CD14-positive monocyte (primary cell): ENCODE measurements around the gene RUBCN. TPM values are rescaled to one million over a fixed set of nuclear protein-coding genes. Genes with fewer than 3 reads are reported as not detected.

Experiments
- DNase-seq, 3 donors: peaks; one replicate each; pipeline ENCODE4 v3.0.0-alpha.2; 2011 to 2022
- H2AFZ ChIP-seq: 2 replicates; pipeline ENCODE4 v1.6.0; 2012; ENCODE audit warnings: mild to moderate bottlenecking, low read depth, low read length, inconsistent platforms; ENCODE audit not compliant: insufficient read depth, poor library complexity, severe bottlenecking
- H3K27ac ChIP-seq, 2 donors: 1 replicate in 1 of 2; 2 replicates in 1 of 2; pipeline ENCODE4 v1.5.1; 2012 to 2013; ENCODE audit warnings: low read length in 2 of 2, control low read depth in 1 of 2, inconsistent platforms in 1 of 2, low read depth in 1 of 2, mild to moderate bottlenecking in 1 of 2
- H3K27me3 ChIP-seq, 2 donors: one replicate each; pipeline versions ENCODE4 v1.6.0 to v1.6.1; 2011 to 2013; ENCODE audit warnings: low read length in 2 of 2; ENCODE audit not compliant: control insufficient read depth in 2 of 2, insufficient read depth in 2 of 2
- H3K36me3 ChIP-seq, 2 donors: replicated peaks in 1 of 2; 1 replicate in 1 of 2; 2 replicates in 1 of 2; pipeline versions ENCODE4 v1.5.1 to v1.6.1; 2012 to 2013; ENCODE audit warnings: low read length in 2 of 2, control low read depth in 1 of 2, inconsistent platforms in 1 of 2, mild to moderate bottlenecking in 1 of 2; ENCODE audit not compliant: insufficient read depth in 2 of 2, control insufficient read depth in 1 of 2
- H3K4me1 ChIP-seq, 2 donors: 1 replicate in 1 of 2; 2 replicates in 1 of 2; pipeline versions ENCODE4 v1.5.1 to v1.6.1; 2012 to 2013; ENCODE audit warnings: low read length in 2 of 2, control low read depth in 1 of 2, inconsistent platforms in 1 of 2, mild to moderate bottlenecking in 1 of 2, moderate library complexity in 1 of 2; ENCODE audit not compliant: insufficient read depth in 2 of 2, control insufficient read depth in 1 of 2
- H3K4me2 ChIP-seq: replicated peaks from 2 replicates; pipeline ENCODE3; 2012; ENCODE audit warnings: low read length, moderate library complexity, mild to moderate bottlenecking; ENCODE audit not compliant: poor library complexity, severe bottlenecking; ENCODE audit errors: extremely low read depth
- H3K4me3 ChIP-seq, 3 experiments: fragments of 200-600 bp in 1 of 3; sonication (generic) in 1 of 3; replicated peaks in 1 of 3; 1 replicate in 2 of 3; 2 replicates in 1 of 3; pipeline ENCODE4 v1.5.1; 2011 to 2013; ENCODE audit warnings: low read length in 3 of 3, mild to moderate bottlenecking in 3 of 3, control low read depth in 2 of 3, low read depth in 2 of 3, inconsistent platforms in 1 of 3, moderate library complexity in 1 of 3
- H3K79me2 ChIP-seq: 2 replicates; pipeline ENCODE4 v1.6.0; 2012; ENCODE audit warnings: mild to moderate bottlenecking, control low read depth, inconsistent platforms, low read length, moderate library complexity; ENCODE audit not compliant: insufficient read depth
- H3K9ac ChIP-seq: 2 replicates; pipeline ENCODE4 v1.6.0; 2017; ENCODE audit warnings: low read length, mild to moderate bottlenecking; ENCODE audit not compliant: insufficient read depth, poor library complexity, severe bottlenecking
- H3K9me3 ChIP-seq, 2 donors: replicated peaks in 1 of 2; 1 replicate in 1 of 2; 2 replicates in 1 of 2; pipeline versions ENCODE4 v1.5.1 to v1.6.1; 2012 to 2013; ENCODE audit warnings: low read length in 2 of 2, control low read depth in 1 of 2; ENCODE audit not compliant: control insufficient read depth in 1 of 2, insufficient read depth in 1 of 2
- H4K20me1 ChIP-seq: 2 replicates; pipeline ENCODE4 v1.6.0; 2012; ENCODE audit warnings: mild to moderate bottlenecking, low read length, control low read depth, moderate library complexity; ENCODE audit not compliant: insufficient read depth
- H3K27ac Mint-ChIP-seq, 7 donors: one replicate each; pipeline ENCODE4 v1.8.0; 2020; ENCODE audit warnings: mild to moderate bottlenecking in 7 of 7, mixed read lengths in 7 of 7, moderate library complexity in 6 of 7, inconsistent platforms in 2 of 7
- H3K27me3 Mint-ChIP-seq, 3 donors: one replicate each; pipeline ENCODE4 v1.8.0; 2021 to 2022; ENCODE audit warnings: low read depth in 3 of 3, mild to moderate bottlenecking in 3 of 3, mixed read lengths in 3 of 3, moderate library complexity in 3 of 3, inconsistent platforms in 1 of 3
- H3K36me3 Mint-ChIP-seq, 2 donors: one replicate each; pipeline ENCODE4 v1.8.0; 2020; ENCODE audit warnings: mixed read lengths in 2 of 2, inconsistent platforms in 1 of 2, mild to moderate bottlenecking in 1 of 2
- H3K4me1 Mint-ChIP-seq: one replicate; pipeline ENCODE4 v1.8.0; 2020; ENCODE audit warnings: mild to moderate bottlenecking, mixed read lengths
- H3K4me3 Mint-ChIP-seq, 2 donors: one replicate each; pipeline ENCODE4 v1.8.0; 2020; ENCODE audit warnings: mild to moderate bottlenecking in 2 of 2, mixed read lengths in 2 of 2, moderate library complexity in 1 of 2
- H3K9me3 Mint-ChIP-seq, 7 donors: one replicate each; pipeline ENCODE4 v1.8.0; 2020 to 2022; ENCODE audit warnings: mixed read lengths in 7 of 7, mild to moderate bottlenecking in 6 of 7, moderate library complexity in 6 of 7, inconsistent platforms in 2 of 7
- WGBS: methylation state at CpG from one replicate; pipeline ENCODE4 v1.1.5; 2013; ENCODE audit warnings: missing lambda C conversion rate; ENCODE audit not compliant: insufficient coverage; 5-methylcytosine and 5-hydroxymethylcytosine counted together
- intact Hi-C, 2 donors: fragments of 100-400 bp; cut with micrococcal nuclease; formaldehyde crosslinking; loops; one replicate each; pipeline versions ENCODE4 v1.15.0 to v1.15.1; 2023
- polyA plus RNA-seq, 3 donors: library from polyadenylated mRNA; depleted of rRNA in 1 of 3; unstranded in 2 of 3; stranded (reverse) in 1 of 3; fragments of 300-500 nt in 2 of 3; fragments of >200 nt in 1 of 3; fragmentation: Illumina TruSeq in 2 of 3; gene quantifications; 1 replicate in 2 of 3; 2 replicates in 1 of 3; pipeline ENCODE4 v1.2.3, GENCODE V29; 2012 to 2021
- TF ChIP-seq, protein P1 (sequence below): fragments of 200-600 bp; IDR thresholded peaks from one replicate; pipeline ENCODE4 v1.8.0; 2022; ENCODE audit warnings: antibody characterized with exemption, mild to moderate bottlenecking

Gene RUBCN
- polyA plus RNA-seq, 3 donors: 8.6 to 37.9 (median 13.5) TPM

DNA sequence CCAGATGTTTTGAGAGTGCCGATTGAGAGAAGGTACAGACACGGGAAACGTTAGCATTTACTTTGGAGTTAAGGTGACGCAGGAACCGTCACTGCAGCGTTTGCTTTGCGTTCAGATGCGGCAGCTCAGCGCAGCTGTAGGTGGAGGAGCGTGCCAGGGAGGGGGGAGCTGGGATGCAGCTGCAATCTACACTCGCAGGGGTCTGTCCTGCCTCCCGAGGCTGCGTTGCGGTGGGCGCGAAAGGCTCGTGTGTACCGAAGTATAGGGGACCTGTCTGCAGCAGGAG is 12.6 kb upstream of the RUBCN start:
- peaks cover 0 to 7% (median 3%) of the 10 kb centered on the region in 7 donors for H3K9me3 Mint-ChIP-seq
- H3K4me1 ChIP-seq: peaks cover 48 to 53% of the 10 kb centered on the region in 2 donors
- H3K27ac Mint-ChIP-seq: peak overlapping the region; percentile 78 to 91 (median 90)
- peak overlapping the region; percentile 84 for H3K9ac ChIP-seq
- H3K36me3 Mint-ChIP-seq: peaks cover 4 to 6% of the 10 kb centered on the region in 2 donors
- peaks cover 22% of the 10 kb centered on the region for H4K20me1 ChIP-seq
- no peaks in the 10 kb centered on the region for H3K9me3 ChIP-seq
- peak overlapping the region; percentile 77 for H2AFZ ChIP-seq
- intact Hi-C loops: no loop called here
- no peaks in the 10 kb centered on the region for H3K27me3 ChIP-seq
- peak overlapping the region; percentile 38 to 80 (median 52) for H3K4me3 ChIP-seq
- H3K79me2 ChIP-seq: peaks cover 38% of the 10 kb centered on the region
- H3K27me3 Mint-ChIP-seq: peaks cover 6 to 12% (median 10%) of the 10 kb centered on the region in 3 donors
- H3K36me3 ChIP-seq: no peaks in the 10 kb centered on the region
- TF ChIP-seq, protein P1, sequence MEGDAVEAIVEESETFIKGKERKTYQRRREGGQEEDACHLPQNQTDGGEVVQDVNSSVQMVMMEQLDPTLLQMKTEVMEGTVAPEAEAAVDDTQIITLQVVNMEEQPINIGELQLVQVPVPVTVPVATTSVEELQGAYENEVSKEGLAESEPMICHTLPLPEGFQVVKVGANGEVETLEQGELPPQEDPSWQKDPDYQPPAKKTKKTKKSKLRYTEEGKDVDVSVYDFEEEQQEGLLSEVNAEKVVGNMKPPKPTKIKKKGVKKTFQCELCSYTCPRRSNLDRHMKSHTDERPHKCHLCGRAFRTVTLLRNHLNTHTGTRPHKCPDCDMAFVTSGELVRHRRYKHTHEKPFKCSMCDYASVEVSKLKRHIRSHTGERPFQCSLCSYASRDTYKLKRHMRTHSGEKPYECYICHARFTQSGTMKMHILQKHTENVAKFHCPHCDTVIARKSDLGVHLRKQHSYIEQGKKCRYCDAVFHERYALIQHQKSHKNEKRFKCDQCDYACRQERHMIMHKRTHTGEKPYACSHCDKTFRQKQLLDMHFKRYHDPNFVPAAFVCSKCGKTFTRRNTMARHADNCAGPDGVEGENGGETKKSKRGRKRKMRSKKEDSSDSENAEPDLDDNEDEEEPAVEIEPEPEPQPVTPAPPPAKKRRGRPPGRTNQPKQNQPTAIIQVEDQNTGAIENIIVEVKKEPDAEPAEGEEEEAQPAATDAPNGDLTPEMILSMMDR: no peak
- 0% methylated on average over 18 of the region's 18 CpGs for WGBS
- H3K4me1 Mint-ChIP-seq: peaks cover 50% of the 10 kb centered on the region
- peak overlapping the region; percentile 1 to 79 for H3K27ac ChIP-seq
- peak overlapping the region; percentile 94 to 97 for H3K4me3 Mint-ChIP-seq
- DNase-seq: no peak
- peak overlapping the region; percentile 93 for H3K4me2 ChIP-seq

DNA sequence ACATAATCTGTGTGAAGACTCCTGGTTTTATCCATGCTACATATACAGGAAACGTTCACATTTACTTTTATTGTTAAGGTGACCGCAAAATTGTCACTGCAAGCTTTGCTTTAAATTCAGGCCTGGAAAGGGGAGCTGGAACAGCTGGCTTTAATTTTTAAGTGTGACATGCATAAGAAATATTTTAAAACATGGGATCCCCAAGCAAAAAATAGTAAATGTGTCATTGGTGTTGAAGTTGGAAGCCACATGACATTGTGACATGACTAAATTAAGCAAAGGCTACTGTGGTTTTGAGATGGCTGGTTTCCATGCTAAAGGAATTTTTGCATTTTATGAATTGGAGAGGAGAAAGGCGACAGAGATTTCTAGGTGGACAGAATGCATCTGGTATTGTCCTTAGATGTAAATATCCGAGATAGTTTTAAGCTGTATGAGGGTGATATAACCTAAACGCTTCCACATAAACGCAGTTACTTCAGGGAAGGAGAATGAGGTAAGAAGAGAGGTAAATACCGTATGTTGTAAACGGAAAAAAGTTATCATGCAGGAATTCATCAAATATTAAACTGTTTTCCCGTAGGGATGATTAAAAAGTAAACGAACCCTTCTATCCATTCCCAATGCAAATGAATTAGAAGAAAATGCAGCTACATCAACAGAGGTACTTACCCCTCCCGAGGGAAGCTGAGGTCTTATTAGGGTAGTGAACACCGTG is 12.1 kb upstream of the RUBCN start:
- Histone ChIP-seq H3K4me1 (peaks cover 48 to 53% of the 10 kb centered on the region in 2 donors), H4K20me1 (peaks cover 22% of the 10 kb centered on the region), H3K36me3 (no peaks in the 10 kb centered on the region), H2AFZ (peak overlapping the region; percentile 77), H3K9ac (peak overlapping the region; percentile 84), H3K4me3 (peak overlapping the region; percentile 38 to 80 (median 52)), H3K79me2 (peaks cover 33% of the 10 kb centered on the region), H3K9me3 (no peaks in the 10 kb centered on the region), H3K27ac (peak overlapping the region in 1 of 2 donors; percentile 79), H3K27me3 (no peaks in the 10 kb centered on the region), H3K4me2 (peak overlapping the region; percentile 93)
- peak overlapping the region; percentile 94 to 97 for H3K4me3 Mint-ChIP-seq
- TF ChIP-seq, protein P1: no peak
- peak overlapping the region in 5 of 7 donors; percentile 83 to 91 (median 90) for H3K27ac Mint-ChIP-seq
- H3K4me1 Mint-ChIP-seq: peaks cover 50% of the 10 kb centered on the region
- intact Hi-C loops: no loop called here
- H3K36me3 Mint-ChIP-seq: peaks cover 4% of the 10 kb centered on the region in 2 donors
- WGBS: 0% methylated on average over 1 of the region's 12 CpGs
- peaks cover 6 to 12% (median 10%) of the 10 kb centered on the region in 3 donors for H3K27me3 Mint-ChIP-seq
- DNase-seq: no peak
- H3K9me3 Mint-ChIP-seq: peaks cover 0 to 7% (median 3%) of the 10 kb centered on the region in 7 donors
